ENCODE data around the gene ANTKMT.
"Not testable (repeated sequence)": the region's sequence is repeated elsewhere in the genome, so short reads cannot be mapped to it uniquely, and the experiment has no call there.

ANTKMT gene

DNA sequence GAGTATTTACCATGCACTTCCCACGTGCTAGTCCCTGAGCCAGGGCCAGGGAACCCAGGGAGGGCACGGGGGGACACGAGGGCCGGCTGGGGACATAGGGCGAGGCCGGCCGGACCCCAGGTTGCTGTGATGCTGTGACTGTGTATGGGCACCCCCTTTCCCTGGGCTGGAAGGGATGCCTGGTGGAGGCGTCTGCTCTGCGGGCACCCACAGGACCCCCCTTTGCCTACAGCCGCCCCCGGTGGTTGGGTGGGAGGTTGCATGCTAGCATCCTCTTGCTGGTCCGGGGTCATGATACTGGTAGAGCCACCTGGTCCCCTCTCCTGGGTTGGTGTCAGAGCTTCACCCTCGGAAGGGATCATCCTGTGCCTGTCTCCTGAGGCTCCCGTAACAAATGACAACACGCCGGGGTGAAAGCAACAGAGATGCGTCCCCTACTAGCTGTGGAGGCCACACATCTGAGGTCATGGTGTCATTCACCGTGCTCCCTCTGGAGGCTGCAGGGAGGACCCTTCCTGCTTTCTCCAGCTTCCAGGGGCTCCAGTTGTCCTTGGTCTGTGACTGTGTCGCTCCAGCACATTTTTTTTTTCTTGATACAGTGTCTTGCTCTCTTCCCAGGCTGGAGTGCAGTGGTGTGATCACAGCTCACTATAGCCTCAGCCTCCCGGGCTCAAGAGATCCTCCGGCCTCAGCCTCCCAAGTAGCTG lies 23.0 kb downstream of the ANTKMT start:
- DNase-seq (ENCODE audit: low read depth): no peak

DNA sequence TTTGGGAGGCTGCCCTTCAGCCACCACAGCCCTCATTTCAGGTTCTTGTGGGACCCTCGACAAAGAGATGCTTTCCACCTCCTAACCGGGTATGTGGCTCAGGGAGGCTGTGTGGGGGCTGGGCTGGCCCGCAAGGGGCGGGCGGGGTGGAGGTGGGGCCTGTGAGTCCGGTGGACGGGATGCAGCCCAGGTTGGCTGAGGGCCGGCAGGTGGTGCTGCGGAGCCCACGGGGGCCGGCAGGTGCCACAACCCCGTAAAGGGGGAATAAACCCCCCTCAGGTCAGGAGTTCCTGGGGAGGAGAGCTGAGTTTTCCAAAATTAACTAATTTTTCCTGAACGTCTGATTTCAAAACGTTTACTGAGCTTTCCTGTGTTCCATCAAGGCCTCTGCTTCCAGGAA lies 24.8 kb downstream of the ANTKMT start:
- DNase-seq (ENCODE audit: low read depth): no peak

DNA sequence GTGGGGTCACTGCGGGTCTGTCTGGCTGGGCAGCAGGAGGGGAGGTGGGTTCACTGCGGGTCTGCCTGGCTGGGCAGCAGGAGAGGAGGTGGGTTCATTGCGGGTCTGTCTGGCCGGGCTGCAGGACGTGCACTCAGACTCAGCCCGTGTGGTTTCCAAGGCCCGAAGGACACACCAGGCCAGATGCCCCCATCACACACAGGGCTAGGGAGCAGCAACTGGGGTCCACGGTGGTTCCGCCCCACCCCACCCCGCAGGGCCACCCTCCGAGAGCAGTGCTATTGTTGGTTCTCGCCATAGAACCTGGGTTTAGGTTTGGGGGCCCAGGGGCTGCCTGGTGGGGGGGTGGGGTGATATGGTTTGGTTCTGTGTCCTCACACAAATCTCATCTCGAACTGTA lies 25.7 kb downstream of the ANTKMT start:
- DNase-seq (ENCODE audit: low read depth): no peak

DNA sequence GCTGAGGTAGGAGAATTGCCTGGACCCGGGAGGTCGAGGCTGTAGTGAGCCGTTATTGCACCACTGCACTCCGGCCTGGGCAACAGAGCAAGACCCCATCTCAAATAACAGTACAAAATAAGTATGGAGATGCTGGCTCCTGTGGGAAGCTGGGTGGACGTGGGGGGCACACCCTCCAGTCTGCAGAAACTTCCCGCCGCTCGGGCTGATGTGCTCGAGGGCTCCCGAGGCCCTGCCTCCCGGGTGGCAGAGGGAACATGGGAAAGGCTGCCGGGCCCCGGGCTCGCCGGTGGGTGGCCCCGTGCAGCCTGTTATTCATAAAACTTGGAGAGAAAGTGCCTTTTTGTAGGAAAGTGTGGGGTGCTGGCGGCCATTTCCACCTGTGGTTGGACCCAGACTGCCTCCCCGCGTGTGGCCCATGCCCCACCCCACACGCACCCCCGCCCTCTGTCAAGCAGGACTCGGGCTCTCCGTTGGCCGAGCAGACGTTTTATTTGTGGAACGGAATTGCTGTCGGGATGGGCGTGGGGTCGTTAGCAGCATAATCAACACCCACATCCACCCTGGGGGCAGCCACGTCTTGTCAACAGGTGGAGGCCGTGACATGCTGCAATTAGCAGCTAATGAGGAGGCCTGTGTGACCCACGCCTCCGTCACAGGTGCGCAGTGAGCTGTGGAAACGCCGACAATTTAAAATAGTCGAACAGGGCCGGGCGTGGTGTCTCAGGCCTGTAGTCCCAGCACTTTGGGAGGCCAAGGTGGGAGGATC lies 27.2 kb downstream of the ANTKMT start:
- no peak for DNase-seq (ENCODE audit: low read depth)

DNA sequence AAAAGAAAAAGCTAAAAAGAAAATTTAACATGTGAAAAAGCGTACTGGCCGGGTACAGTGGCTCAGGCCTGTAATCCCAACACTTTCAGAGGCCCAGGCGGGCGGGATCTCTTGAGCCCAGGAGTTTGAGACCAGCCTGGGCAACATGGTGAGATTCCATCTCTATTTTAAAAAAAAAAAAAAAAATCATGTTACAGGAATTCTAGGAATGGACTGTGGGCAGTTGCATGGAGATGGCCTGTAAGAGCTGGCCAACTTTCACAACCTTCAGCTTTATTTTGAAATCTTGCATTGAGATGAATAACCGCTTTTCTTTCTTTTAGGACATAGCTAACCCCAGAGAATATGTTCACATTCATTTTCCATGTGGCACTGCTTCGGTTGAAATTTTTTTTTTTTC lies 28.1 kb downstream of the ANTKMT start:
- peak; percentile 86 for DNase-seq (ENCODE audit: low read depth)

DNA sequence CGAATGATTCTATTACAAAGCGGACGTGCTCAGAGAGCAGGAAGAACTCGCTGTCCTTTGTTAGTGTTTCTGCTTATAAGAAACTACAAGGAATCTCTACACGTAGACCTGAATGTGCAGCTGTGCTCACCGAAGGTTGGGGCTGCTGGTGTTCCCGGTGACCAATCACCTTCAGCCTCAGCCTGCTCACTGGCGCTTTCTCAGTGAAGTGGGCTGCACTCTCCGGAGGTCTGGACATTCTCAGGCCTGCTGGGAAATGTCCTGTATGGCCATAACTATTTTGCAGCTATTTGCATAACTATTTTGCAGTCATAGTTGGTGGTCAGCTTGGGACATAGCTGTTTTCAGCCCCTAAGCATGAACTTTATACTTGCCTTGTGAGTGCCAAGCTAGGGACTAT lies 29.5 kb downstream of the ANTKMT start:
- DNase-seq (ENCODE audit: low read depth): no peak

DNA sequence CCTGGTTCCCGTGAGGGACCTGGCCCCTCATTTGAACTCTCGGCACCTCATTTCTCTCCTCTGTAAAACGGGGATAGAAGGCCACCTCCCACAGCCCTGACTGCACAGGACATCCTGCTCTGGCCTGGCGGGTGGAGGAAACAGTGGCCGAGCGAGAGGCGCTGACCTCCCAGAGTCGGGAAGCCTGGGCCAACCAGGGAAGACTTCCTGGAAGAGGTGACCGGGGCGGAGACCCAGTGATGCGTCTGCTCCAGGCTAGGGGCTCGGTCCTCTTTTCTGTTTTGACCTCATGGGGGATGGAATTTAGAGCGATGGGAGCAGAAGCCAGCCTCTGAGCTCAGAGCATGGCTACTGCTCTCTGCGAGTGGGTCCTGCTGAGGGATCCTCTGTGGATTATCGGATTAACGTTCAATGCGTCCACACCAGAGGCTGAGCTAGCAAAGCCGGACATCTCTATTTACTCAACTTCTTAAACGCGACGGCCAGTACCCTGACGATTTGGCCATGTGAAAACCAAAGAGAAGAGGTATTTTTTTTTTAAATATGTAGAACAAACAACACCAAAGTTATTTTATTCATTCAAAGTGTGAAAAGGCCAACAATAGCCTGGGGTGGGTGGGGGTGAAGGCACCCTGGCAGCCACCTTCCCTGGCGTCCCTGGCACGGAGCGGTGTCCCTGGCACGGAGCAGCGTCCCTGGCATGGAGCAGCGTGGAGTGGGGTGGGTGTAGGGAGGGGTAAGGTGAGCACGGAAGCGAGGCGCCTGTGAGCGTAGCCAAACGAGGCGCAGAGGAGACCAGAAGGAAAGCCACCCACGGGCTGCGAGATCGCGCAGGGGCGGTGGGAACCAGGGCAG lies 30.4 kb downstream of the ANTKMT start:
- DNase-seq (ENCODE audit: low read depth): no peak

DNA sequence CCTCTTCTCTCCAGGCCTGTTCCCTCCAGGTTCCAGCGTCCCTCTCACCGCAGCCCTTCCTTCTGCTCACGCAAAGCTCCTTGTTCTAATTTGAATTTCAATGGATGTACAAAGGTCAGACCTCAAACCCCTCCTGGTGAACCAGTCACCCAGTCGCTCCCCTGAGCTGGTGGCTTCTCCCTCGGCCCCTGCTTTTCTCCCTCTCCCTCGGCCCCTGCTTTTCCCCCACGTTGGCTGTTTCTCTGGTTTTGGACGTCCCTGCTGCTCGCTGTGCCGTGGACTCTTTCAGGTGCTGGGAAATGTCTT lies 31.0 kb downstream of the ANTKMT start:
- no peak for DNase-seq (ENCODE audit: low read depth)

DNA sequence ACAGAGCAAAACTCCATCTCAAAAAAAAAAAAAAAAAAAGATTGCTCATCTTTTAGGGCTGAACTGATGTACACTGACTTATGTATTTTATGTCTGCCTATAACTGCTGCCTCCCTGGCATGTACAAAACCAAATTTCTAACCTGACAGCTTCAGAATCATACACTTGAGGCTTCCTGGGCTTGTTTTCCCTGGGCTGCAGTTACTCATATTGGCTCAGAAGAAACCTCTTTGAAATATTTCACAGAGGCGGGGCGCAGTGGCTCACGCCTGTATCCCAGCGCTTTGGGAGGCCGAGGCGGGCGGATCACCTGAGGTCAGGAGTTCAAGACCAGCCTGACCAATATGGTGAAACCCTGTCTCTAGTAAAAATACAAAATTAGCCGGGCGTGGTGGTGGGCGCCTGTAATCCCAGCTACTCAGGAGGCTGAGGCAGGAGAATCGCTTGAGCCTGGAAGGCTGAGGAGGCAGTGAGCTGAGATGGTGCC lies 33.2 kb downstream of the ANTKMT start:
- not testable (repeated sequence) for DNase-seq (ENCODE audit: low read depth)

DNA sequence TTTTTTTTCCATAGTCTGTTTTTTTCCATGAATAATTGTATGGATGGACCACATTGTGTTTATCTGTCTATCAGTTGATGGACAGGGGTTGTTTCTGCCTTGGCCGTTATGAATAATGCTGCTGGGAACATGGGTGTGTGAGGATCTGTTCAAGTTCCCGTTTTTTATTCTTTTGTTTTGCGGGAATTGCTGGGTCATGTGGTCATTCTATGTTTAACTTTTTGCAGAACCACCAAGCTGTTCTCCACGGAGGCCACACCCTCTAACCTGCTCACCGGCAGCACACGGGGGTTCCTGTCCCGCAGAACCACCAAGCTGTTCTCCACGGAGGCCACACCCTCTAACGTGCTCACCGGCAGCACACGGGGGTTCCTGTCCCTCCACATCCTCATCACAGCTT lies 33.7 kb downstream of the ANTKMT start:
- no peak for DNase-seq (ENCODE audit: low read depth)

DNA sequence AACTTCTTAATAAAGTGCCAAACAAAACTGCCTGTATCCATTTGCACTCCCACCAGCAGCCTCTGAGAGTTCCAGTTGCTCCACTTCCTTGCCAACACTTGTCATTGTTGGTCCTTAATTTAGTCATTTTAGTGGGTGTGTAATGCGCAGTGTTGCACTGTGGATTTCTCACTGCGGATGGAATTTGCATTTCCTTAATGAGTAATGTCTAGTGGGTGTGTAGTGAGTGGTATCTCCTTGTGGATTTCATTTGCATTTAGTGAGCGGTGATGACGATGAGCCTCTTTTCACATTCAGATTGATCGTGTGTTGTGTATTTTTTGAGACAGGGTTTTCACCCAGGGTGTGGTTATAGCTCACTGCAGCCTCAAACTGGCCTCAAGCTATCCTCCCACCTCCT lies 35.5 kb downstream of the ANTKMT start:
- DNase-seq (ENCODE audit: low read depth): no peak

DNA sequence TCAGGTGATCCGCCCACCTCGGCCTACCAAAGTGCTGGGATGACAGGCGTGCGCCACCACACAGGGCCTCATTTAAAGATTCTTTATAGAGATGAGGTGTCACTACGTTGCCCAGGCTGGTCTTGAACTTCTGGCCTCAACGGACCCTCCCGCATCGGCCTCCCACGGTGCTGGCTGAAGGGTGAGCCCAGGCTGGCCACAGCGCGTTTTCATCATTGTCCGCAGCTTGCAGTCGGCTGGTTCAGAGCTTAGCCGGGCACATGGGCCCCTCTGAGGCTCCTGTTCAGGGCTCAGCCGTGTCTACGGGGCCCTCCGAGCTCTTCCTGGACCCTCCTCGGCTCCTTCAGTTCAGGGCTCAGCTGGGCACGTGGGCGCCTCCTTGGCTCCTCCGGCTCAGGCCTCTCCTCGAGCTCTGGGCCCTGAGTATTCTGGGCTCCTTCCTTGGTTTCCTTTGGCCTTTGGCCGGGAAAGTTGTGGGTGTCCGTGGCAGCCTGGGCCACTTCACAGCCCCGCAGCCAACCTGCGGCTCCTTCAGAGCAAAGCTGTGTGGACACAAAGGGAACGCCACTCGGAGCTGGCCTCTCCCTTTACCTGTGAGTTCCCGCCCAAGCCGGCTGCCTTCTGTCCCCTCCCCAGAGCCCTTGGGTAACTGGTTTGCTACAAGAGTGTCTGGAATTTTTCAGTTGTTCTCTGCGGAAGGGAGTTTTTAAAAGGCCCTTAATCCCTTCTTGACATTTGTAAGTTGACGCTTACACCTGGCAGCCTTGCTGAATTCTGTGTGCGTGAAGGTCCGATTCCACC lies 38.4 kb downstream of the ANTKMT start:
- DNase-seq (ENCODE audit: low read depth): no peak

DNA sequence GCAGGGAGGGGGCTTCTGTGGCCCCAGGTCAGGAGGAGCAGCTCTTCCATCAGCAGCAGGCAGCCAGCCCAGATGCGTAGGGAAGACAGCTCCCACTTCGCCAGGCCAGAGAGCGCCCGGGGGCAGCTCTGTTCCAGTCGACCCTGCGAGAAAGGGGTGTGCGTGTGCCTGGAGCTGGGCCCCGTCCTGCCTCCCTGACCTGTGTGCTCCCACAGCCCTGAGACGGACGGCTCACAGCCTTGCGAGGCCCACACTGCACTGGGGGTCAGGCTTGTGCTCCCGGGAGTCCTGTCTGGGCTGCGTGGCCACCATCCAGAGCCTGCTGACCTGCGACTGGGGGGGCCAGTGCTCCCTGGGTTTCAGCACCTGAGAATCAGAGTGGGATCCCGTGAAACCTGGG lies 39.1 kb downstream of the ANTKMT start:
- DNase-seq (ENCODE audit: low read depth): no peak

DNA sequence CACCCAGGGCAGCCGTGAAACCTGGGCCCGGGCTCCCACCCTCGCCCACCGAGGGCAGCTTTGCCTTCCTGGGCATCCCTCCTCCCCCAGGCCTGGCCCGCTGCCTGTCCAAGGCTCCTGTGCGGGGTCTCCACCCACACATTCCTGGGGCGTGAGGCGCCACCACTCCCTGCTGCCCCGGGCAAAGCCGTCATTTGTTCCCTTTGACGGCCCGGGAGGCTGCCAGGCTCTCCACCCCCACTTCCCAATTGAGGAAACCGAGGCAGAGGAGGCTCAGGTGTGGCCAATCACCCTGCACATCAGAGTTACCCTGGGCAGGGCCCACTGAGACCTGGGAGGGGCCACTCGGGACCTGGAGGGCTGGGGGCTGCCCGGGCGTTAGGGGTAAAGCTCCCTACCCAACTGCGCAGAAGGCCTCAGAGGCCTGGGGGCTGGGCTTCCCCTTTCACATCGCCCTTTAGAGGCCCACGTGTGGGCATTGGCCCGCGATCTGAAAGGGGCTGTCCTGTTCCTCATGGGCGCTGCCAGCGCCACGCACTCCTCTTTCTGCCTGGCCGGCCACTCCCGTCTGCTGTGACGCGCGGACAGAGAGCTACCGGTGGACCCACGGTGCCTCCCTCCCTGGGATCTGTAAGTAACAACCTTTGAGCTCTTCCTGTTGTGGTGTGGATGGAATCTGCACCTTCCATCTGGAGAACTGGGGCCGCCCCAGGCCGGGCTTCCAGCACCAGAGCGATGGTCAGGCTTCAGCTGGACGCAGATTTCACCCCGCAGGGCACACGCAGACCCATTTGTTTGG lies 39.8 kb downstream of the ANTKMT start, which contains the start of gene MSLN:
TSS of gene MSLN (plus strand) at position 190 of the 799 bp plus-strand sequence. CDS start 1,947 bp downstream, outside the sequence.
- DNase-seq (ENCODE audit: low read depth): no peak

DNA sequence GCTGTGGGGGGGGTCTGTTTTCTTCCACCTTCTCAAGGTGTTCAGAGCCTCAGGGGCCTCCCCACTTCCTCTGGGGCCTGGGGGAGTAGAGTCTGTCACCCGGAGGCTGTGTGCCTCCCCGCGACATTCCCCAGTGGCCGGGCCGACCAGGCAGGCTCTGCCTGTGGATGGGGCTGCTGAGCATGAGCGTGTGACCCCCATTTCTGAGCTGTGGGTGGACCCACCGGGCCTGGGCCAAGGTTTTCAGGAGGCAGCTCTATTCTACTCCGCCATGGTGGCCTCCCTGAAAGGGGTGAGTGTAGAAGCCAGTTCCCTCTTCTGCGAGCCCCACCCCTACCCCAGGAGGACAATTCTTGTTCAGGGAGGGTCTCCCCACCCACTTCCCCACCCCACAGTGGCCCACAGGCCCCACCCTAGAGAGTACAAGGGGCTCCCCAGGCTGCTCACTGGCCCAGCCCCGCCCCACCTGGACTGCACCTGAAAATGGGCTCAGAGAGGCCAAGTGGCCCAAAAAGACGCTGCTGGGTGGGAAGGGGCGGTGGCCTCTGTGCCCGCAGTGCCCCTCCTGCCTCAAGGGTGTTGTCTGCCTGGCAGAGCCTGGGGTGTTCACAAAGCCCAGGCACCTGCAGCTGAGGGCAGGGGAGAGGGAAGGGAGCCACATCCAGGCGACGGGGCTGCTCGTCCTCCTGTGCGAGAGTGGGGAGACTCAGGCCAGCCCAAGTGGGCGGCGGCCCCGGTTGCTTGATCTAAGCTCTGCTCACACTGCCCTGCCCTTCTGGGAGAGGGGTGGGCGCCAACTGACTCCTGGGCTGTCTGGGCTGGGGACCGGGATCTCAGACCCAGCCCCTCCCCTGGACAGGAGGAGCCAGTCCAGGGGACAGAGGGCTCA lies 40.9 kb downstream of the ANTKMT start:
- DNase-seq (ENCODE audit: low read depth): no peak

DNA sequence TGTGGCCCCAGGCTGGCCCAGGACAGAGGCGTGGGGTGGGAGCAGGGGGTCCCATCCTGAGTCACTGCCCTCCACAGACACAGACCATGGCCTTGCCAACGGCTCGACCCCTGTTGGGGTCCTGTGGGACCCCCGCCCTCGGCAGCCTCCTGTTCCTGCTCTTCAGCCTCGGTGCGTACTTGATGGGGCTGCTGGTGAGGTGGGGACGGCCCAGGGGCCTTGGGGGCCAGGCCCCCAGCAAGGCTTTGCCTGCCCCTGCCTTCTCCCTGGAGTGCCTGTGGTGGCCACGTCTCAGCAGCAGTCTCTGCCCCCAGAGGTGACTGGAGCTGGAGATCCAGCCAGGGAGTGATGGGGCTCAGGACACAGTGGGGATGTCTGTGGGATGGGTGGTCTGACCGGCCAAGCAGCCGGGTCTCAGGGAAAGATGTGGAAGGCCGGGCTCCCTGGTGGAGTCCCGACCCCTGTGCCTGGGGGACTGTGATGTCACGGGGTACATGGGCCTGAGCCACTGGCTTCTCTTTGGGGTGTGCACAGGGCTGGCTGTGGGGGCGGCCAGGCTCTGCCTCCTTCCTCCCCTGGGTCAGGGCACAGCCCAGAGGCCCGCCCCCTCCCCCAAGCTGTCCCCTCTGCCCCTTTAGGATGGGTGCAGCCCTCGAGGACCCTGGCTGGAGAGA lies 41.8 kb downstream of the ANTKMT start:
- no peak for DNase-seq (ENCODE audit: low read depth)

DNA sequence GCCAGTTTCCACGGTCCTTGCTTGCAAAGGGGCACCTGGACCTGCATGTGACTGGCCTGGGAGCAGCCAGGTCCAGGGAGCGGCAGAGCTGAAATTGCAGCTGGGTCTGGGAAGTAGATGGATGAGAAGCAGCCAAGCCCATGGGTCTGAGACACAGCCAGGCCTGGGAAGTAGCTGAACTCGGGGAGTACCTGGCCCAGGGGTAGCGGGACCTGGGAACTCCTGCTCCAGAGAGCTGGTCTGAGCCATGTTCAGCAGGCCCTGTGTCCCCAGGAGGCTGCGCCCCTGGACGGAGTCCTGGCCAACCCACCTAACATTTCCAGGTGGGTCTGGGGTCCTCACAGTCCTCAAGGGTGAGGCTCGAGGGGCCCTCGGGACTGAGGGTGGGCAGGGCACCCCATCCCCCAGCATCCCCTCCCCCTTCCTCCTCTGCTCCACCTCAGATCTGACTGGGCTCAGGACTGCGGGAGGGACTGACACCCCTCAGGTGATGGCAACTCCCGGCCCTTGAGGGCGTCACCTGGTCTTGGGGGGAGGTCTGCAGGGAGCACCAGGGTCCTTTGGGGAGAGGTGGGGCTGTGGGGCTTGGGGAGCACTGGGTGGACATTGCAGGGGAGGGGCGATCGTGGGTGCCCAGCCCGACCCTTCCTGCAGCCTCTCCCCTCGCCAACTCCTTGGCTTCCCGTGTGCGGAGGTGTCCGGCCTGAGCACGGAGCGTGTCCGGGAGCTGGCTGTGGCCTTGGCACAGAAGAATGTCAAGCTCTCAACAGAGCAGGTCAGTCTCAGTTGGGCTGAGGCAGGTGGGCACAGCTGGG lies 42.6 kb downstream of the ANTKMT start:
- no peak for DNase-seq (ENCODE audit: low read depth)

DNA sequence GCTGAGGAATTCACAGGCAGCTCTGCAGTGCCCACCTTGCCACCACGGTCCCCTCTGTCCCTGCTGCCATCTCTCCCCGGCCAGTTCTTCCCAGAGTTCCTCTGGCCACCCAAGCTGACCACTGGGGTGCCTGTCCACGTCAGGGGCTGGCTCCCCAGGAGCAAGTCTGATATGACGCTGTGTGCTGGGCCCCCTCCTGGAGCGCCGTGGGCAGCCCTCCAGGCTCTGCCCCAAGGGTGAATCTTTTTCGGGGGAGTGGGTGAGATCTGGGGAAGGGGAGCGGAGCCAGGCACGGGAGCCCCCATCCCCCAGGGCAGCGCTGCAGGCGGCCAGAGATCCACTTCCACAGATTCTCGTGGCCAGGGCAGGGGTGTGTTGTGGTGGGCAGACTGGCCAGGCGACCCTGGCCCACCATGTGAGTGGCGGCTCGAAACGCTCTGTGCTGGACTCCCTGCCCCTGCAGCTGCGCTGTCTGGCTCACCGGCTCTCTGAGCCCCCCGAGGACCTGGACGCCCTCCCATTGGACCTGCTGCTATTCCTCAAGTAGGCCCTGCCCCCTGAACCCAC lies 43.3 kb downstream of the ANTKMT start:
- no peak for DNase-seq (ENCODE audit: low read depth)

Data from fibroblast of gingiva (primary cell).